ENCODE data around the gene CYP2A7.
"Not testable (repeated sequence)": the region's sequence is repeated elsewhere in the genome, so short reads cannot be mapped to it uniquely, and the experiment has no call there.

Gene CYP2A7

DNA sequence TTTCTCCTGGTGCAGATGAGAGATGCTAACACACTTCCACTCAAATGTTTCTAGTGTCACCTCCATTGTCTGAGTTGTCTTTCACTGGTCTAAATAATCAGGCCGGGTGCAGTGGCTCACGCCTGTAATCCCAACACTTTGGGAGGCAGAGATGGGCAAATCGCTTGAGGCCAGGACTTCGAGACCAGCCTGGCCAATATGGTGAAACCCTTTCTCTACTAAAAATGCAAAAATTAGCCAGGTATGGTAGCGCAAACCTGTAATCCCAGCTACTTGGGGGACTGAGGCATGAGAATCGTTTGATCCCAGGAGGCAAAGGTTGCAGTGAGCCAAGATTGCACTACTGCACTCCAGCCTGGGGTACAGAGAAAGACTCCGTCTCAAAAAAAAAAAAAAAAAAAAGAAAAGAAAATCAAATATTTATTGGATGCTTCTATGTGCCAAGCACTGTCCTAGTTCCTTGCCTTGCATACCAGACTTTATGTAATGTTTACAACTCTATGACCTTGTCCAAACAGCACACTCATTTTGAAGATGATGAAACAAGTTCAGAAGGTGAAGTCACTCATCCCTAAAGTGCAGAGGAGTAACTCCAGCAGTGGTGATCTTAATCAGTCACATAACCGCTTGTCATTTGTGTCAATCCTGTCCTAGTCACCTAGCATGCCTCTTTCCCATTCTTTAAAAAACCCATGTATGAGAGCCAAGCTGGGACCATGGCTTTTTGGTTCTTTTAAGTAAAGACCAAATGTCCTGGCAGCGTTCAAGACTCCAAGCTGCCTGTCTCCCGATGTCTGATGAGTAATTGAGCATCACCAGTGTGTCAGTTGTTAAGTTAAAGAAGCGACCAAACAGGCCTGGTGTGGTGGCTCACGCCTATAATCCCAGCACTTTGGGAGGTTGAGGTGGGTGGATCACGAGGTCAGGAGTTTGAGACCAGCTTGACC, 15.1 kb upstream of the CYP2A7 start:
- DNase-seq, result not testable (repeated sequence)

- DNase-seq, result no peak
These were observed 14.4 kb upstream of the CYP2A7 start for GRCh38 chr19:40896418-40896796.

- no peak for DNase-seq
These were observed 11.1 kb upstream of the CYP2A7 start for GRCh38 chr19:40893112-40893511.

- DNase-seq, result no peak
These were observed 7.3 kb upstream of the CYP2A7 start for GRCh38 chr19:40889366-40889765.

GRCh38 chr19:40888191-40888590, 6.2 kb upstream of the CYP2A7 start:
- DNase-seq, result no peak

- not testable (repeated sequence) for DNase-seq
These were observed 2.3 kb upstream of the CYP2A7 start for GRCh38 chr19:40884187-40884931.

- not testable (repeated sequence) for DNase-seq
These were observed 2.7 kb downstream of the CYP2A7 start for GRCh38 chr19:40879349-40879748.

GRCh38 chr19:40875526-40875951, 6.5 kb downstream of the CYP2A7 start:
- DNase-seq, result not testable (repeated sequence)

DNA sequence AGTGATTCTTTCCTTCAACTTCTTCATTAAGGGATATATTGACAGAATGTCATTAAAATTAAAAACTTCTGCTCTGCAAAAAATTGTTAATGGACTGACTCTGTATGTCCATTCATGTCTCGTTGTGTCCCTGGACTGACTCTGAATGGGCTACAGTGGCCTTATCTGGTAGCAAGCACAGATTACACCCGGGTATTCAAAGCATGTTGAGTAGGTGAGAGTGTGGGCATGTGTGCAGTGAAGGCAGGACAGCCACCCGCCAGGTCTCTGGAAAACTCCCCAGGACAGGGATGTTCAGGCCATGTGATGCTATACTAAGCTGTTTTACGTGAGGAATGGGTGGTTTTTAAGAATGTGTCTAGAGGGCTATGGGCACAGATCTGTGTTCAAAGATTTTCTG, 7.2 kb downstream of the CYP2A7 start:
- not testable (repeated sequence) for DNase-seq

DNA sequence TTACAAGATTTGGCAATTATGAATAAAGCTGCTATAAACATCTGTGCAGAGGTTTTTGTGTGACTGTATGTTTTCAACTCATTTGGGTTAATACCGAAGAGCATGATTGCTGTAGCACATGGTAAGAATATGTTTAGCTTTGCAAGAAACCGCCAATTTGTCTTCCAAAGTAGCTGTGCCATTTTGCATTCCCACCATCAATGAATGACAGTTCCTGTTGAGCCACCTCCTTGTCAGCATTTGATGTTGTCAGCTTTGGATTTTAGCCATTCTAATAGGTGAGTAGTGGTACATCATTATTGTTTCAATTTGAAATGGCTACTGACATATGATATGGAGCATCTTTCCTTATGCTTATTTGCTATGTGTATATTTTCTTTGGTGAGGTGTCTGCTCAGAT, 8.2 kb downstream of the CYP2A7 start:
- not testable (repeated sequence) for DNase-seq

- DNase-seq, result no peak
These were observed 9.8 kb downstream of the CYP2A7 start for GRCh38 chr19:40872209-40872608.

GRCh38 chr19:40867701-40868100, 14.3 kb downstream of the CYP2A7 start:
- no peak for DNase-seq

DNA sequence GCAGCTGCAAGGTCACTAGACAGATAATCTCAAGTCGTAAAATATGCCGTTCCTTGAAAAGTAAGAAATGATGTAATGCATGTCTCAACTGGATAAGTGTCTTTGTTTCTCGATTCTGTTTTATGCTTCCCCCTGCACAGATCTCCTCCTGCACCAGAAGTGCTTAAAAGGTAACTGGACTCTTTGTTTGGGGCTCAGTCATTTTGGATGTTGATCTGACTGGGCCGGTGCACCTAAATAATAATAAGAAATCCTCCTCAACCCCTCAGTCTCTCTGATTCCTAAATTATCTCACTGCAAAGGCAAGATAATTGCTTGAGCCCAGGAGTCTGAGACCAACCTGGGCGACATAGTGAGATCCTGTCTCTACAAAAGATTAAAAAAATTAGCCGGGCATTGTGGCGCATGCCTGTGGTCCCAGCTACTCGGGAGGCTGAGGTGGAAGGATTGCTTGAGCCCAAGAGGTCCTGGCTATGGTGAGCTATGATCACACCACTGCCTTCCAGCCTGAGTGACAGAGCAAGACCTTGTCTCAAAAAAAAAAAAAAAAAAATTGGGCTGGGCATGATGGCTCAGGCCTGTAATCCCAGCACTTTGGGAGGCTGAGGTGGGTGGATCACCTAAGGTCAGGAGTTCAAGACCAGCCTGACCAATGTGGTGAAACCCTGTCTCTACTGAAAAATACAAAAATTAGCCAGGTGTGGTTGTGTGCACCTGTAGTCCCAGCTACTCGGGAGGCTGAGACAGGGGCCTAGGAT, 17.1 kb downstream of the CYP2A7 start:
- DNase-seq, result not testable (repeated sequence)

DNA sequence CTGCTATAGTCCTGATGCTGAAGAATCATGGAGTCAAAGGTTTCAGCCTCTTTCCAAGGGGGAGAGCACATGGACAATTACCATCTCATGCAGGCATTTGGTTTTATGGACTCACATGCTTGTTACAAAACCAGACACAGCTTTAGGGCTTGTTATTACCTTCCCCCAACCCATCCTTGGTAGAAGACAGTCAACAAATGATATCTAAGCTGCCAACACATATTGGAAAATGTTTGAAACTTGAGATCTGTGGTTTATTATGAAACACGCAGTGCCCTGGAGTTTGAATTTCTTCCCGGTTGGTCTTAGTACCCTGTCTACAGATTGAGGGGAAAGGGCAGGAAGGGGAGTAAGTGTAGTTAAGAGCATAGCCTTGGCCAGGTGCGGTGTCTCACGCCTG, 19.2 kb downstream of the CYP2A7 start:
- DNase-seq, result no peak

DNA sequence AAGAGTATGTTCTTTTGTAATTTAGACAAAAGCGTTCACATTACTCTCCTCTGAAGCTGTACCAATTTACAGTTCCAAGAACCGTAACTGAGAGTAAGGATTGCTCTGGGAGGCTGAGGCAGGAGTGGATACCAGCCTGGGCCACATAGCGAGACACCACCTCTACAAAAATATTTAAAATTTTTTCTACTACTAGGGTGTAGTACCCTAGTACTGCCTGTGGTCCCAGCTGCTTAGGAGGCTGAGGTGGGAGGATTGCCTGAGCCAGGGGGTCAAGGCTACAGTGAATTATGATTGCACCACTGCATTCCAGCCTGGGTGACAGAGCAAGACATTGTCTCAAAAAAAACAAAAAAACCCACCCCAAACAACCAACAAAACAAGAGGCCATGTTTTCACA, 19.7 kb downstream of the CYP2A7 start:
- DNase-seq, result no peak

- no peak for DNase-seq
These were observed 23.9 kb downstream of the CYP2A7 start for GRCh38 chr19:40858109-40858508.

GRCh38 chr19:40852467-40853152, 29.4 kb downstream of the CYP2A7 start:
- DNase-seq, result not testable (repeated sequence)

DNA sequence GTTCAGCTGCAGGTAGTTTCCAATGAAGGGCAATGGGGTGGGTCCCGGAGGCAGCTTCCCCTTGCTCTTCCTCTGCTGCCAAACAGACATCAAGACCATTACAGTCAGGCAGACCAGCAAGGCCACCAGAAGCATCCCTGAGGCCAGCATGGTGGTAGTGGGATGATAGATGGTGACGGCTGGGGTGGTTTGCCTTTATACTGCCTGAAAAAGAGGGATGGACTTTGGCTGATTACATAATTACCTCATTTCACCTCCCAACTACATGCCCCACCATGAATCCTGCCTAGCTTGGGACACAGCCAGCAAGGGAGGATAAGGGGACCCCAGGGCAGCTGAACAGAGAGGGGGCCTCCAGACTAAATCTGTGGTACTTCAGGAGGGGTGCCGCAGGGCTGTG, 31.8 kb downstream of the CYP2A7 start, which contains the start of gene CYP2A6:
Gene CYP2A6 (minus strand): TSS at position 171 of the 400 bp plus-strand sequence. CDS start 21 bp downstream, at position 150.
- DNase-seq, result not testable (repeated sequence)

DNA sequence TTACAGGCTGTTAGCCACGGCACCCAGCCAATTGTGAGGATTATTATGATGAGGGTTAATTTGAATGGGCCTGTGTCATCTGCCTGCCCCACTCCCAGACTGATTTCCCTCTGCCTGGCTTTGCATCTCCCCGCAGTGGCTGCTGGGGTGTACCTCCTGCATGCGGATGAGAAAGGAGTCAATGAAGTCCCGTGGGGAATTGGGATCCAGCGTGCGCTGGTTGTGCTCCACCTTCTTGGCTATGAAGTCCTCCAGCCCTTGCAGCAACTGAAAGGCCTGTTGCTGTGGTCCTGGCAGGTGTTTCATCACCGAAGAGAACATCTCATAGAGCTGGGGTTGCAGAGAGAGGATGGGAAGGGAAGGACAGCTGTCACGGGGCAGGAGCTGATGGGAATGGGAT, 35.3 kb downstream of the CYP2A7 start:
- DNase-seq, result not testable (repeated sequence)

DNA sequence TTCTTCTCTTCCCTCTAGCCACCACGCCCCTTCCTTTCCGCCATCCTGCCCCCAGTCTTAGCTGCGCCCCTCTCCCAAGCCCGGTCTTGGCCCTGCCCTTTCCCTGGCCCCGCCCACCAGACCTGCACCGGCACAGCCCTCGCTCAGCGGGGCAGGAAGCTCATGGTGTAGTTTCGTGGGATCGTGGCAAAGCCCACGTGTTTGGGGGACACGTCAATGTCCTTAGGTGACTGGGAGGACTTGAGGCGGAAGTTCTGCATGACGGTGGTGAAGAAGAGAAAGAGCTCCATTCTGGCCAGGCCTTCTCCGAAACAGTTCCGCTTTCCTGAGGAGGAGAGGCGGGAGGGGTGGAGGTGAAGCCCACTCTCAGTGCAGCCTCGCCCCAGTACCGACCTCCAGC, 38.4 kb downstream of the CYP2A7 start:
- DNase-seq, result not testable (repeated sequence)

- not testable (repeated sequence) for DNase-seq
These were observed 38.9 kb downstream of the CYP2A7 start for GRCh38 chr19:40842997-40843652.

DNA sequence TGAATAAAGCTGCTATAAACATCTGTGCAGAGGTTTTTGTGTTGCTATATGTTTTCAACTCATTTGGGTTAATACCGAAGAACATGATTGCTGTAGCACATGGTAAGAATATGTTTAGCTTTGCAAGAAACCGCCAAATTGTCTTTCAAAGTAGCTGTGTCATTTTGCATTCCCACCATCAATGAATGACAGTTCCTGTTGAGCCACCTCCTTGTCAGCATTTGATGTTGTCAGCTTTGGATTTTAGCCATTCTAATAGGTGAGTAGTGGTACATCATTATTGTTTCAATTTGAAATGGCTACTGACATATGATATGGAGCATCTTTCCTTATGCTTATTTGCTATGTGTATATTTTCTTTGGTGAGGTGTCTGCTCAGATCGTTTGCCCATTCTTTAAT, 40.0 kb downstream of the CYP2A7 start:
- DNase-seq, result not testable (repeated sequence)
